ENCODE data around the gene EIF3L.

- no peak for TF ChIP-seq POLR2A (IDR thresholded peaks at IDR 0.05)
- TF ChIP-seq, protein P1, sequence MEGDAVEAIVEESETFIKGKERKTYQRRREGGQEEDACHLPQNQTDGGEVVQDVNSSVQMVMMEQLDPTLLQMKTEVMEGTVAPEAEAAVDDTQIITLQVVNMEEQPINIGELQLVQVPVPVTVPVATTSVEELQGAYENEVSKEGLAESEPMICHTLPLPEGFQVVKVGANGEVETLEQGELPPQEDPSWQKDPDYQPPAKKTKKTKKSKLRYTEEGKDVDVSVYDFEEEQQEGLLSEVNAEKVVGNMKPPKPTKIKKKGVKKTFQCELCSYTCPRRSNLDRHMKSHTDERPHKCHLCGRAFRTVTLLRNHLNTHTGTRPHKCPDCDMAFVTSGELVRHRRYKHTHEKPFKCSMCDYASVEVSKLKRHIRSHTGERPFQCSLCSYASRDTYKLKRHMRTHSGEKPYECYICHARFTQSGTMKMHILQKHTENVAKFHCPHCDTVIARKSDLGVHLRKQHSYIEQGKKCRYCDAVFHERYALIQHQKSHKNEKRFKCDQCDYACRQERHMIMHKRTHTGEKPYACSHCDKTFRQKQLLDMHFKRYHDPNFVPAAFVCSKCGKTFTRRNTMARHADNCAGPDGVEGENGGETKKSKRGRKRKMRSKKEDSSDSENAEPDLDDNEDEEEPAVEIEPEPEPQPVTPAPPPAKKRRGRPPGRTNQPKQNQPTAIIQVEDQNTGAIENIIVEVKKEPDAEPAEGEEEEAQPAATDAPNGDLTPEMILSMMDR (IDR thresholded peaks at IDR 0.05) = no peak
Measured at GRCh38 chr22:37827056-37827455, 22.2 kb upstream of the EIF3L start.
